OCI-LY3 (cell line): ENCODE data around the gene UCP2.

Experiments
- H2AFZ ChIP-seq: fragments of 200-600, 300-600 bp; shearing (Covaris generic); 2 replicates; pipeline ENCODE4 v1.6.0; 2014; ENCODE audit warnings: antibody characterized with exemption, low read depth, low read length
- H3K27ac ChIP-seq: fragments of 200-600, 300-600 bp; sonication (generic); 2 replicates; pipeline ENCODE4 v1.5.1; 2014; ENCODE audit warnings: mild to moderate bottlenecking, low read length, moderate library complexity, mixed read lengths
- H3K27me3 ChIP-seq: fragments of 200-600, 300-600 bp; sonication (generic); 2 replicates; pipeline ENCODE4 v1.6.1; 2014; ENCODE audit warnings: low read depth, low read length, mixed read lengths
- H3K36me3 ChIP-seq: fragments of 200-600, 300-600 bp; sonication (generic); replicated peaks from 2 replicates; pipeline ENCODE3; 2014; ENCODE audit warnings: low read depth, low read length, mixed read lengths
- H3K4me1 ChIP-seq: fragments of 300-600, 200-600 bp; sonication (generic); 2 replicates; pipeline ENCODE4 v1.6.1; 2014; ENCODE audit warnings: low read length, mixed read lengths
- H3K4me2 ChIP-seq: fragments of 200-600, 300-600 bp; sonication (generic); 2 replicates; pipeline ENCODE4 v1.6.1; 2014; ENCODE audit warnings: low read length, mixed read lengths
- H3K4me3 ChIP-seq: fragments of 300-600, 200-600 bp; sonication (generic); 2 replicates; pipeline ENCODE4 v1.5.1; 2014; ENCODE audit warnings: antibody characterized with exemption, mild to moderate bottlenecking, low read length, moderate library complexity
- H3K79me2 ChIP-seq: fragments of 300-600, 200-600 bp; shearing (Covaris generic); 2 replicates; pipeline ENCODE4 v1.6.1; 2014; ENCODE audit warnings: mild to moderate bottlenecking, low read length, mixed read lengths
- H3K9ac ChIP-seq: fragments of 300-600, 200-600 bp; shearing (Covaris generic); 2 replicates; pipeline ENCODE4 v1.6.0; 2014; ENCODE audit warnings: mild to moderate bottlenecking, low read length, moderate library complexity
- H3K9me3 ChIP-seq: fragments of 200-600, 300-600 bp; shearing (Covaris generic); 2 replicates; pipeline ENCODE4 v1.6.1; 2014; ENCODE audit warnings: low read length, mixed read lengths; ENCODE audit not compliant: insufficient read depth
- H4K20me1 ChIP-seq: fragments of 200-600, 300-600 bp; sonication (generic); 2 replicates; pipeline ENCODE4 v1.6.1; 2016; ENCODE audit warnings: low read length, mixed read lengths; ENCODE audit not compliant: insufficient read depth
- CTCF ChIP-seq: fragments of 200-600, 300-600 bp; sonication (generic); IDR thresholded peaks from 2 replicates; pipeline ENCODE4 v1.5.1; 2014; ENCODE audit warnings: antibody characterized with exemption, low read length, low read depth
- EZH2phosphoT487 ChIP-seq: fragments of 200-600 bp; shearing (Covaris generic); IDR thresholded peaks from 2 replicates; pipeline ENCODE4 v1.6.1; 2018; ENCODE audit warnings: antibody characterized with exemption, mixed run types, low read depth

UCP2 gene

GRCh38 chr11:74006743-74007304 is 24.2 kb upstream of the UCP2 start:
- H2AFZ ChIP-seq, result no peak overlapping the region
- no peak overlapping the region for H3K27ac ChIP-seq
- H3K79me2 ChIP-seq, result no peaks in the 10 kb centered on the region
- peaks cover 9% of the 10 kb centered on the region for H3K4me1 ChIP-seq
- no peaks in the 10 kb centered on the region for H3K9me3 ChIP-seq
- no peak overlapping the region for H3K4me3 ChIP-seq
- H3K4me2 ChIP-seq, result no peak overlapping the region
- TF ChIP-seq CTCF, result no peak
- no peak for TF ChIP-seq EZH2phosphoT487
- no peak overlapping the region for H3K9ac ChIP-seq
- no peaks in the 10 kb centered on the region for H4K20me1 ChIP-seq
- H3K27me3 ChIP-seq, result no peaks in the 10 kb centered on the region
- H3K36me3 ChIP-seq, result no peaks in the 10 kb centered on the region

GRCh38 chr11:74005721-74006517 is 23.3 kb upstream of the UCP2 start:
- Histone ChIP-seq H3K27me3 (no peaks in the 10 kb centered on the region), H3K4me2 (no peak overlapping the region), H3K9ac (no peak overlapping the region), H3K9me3 (no peaks in the 10 kb centered on the region), H3K4me3 (no peak overlapping the region), H4K20me1 (no peaks in the 10 kb centered on the region), H3K79me2 (no peaks in the 10 kb centered on the region), H3K36me3 (no peaks in the 10 kb centered on the region), H3K4me1 (peaks cover 3% of the 10 kb centered on the region; the same call in 1 of the 2 replicates), H2AFZ (no peak overlapping the region), H3K27ac (no peak overlapping the region)
- no peak for TF ChIP-seq EZH2phosphoT487
- no peak for TF ChIP-seq CTCF

- TF ChIP-seq CTCF (no peak), EZH2phosphoT487 (no peak)
- Histone ChIP-seq H3K4me3 (no peak overlapping the region), H3K79me2 (no peaks in the 10 kb centered on the region), H2AFZ (no peak overlapping the region), H4K20me1 (no peaks in the 10 kb centered on the region), H3K4me1 (peaks cover 4% of the 10 kb centered on the region; the same call in 1 of the 2 replicates), H3K9ac (no peak overlapping the region), H3K4me2 (no peak overlapping the region), H3K27me3 (no peaks in the 10 kb centered on the region), H3K27ac (no peak overlapping the region), H3K9me3 (no peaks in the 10 kb centered on the region), H3K36me3 (no peaks in the 10 kb centered on the region)
Measured at GRCh38 chr11:74004759-74005615, 22.3 kb upstream of the UCP2 start.

GRCh38 chr11:74004046-74004695 is 21.5 kb upstream of the UCP2 start:
- H2AFZ ChIP-seq, result no peak overlapping the region
- no peaks in the 10 kb centered on the region for H3K36me3 ChIP-seq
- H4K20me1 ChIP-seq, result no peaks in the 10 kb centered on the region
- TF ChIP-seq CTCF (no peak), EZH2phosphoT487 (no peak)
- no peaks in the 10 kb centered on the region for H3K9me3 ChIP-seq
- no peaks in the 10 kb centered on the region for H3K79me2 ChIP-seq
- no peak overlapping the region for H3K4me2 ChIP-seq
- H3K27me3 ChIP-seq, result no peaks in the 10 kb centered on the region
- H3K27ac ChIP-seq, result no peak overlapping the region
- peaks cover 11% of the 10 kb centered on the region for H3K4me1 ChIP-seq
- H3K4me3 ChIP-seq, result no peak overlapping the region
- no peak overlapping the region for H3K9ac ChIP-seq
